Activated naive CD4-positive, alpha-beta T cell (primary cell): ENCODE data around the gene NUP188.

Experiments used
- DNase-seq, 4 experiments: peaks; one replicate each; lab custom pipeline; 2025; lab: John Stamatoyannopoulos, UW

The NUP188 gene

GRCh38 chr9:129007766-129008468 lies 60.4 kb downstream of the NUP188 start:
- DNase-seq: no peak

GRCh38 chr9:129008469-129008965 lies 61.0 kb downstream of the NUP188 start:
- DNase-seq: no peak

- DNase-seq: no peak
These were observed 61.6 kb downstream of the NUP188 start for GRCh38 chr9:129008986-129009583.

GRCh38 chr9:129009584-129010141 lies 62.2 kb downstream of the NUP188 start:
- DNase-seq: no peak

- no peak for DNase-seq
These were observed 62.9 kb downstream of the NUP188 start for GRCh38 chr9:129010267-129010975.

GRCh38 chr9:129011170-129011569 lies 63.7 kb downstream of the NUP188 start:
- DNase-seq: no peak

GRCh38 chr9:129011761-129012181 lies 64.3 kb downstream of the NUP188 start:
- no peak for DNase-seq

GRCh38 chr9:129012343-129012742 lies 64.8 kb downstream of the NUP188 start:
- DNase-seq: no peak

- DNase-seq: no peak
These were observed 65.5 kb downstream of the NUP188 start for GRCh38 chr9:129012893-129013448.

GRCh38 chr9:129013674-129014073 lies 66.2 kb downstream of the NUP188 start:
- DNase-seq: no peak

- DNase-seq: no peak
These were observed 66.6 kb downstream of the NUP188 start for GRCh38 chr9:129014124-129014523.

- DNase-seq: no peak
These were observed 67.1 kb downstream of the NUP188 start for GRCh38 chr9:129014608-129015007.

GRCh38 chr9:129021091-129021490 lies 73.6 kb downstream of the NUP188 start:
- DNase-seq: no peak

- DNase-seq: no peak
These were observed 74.5 kb downstream of the NUP188 start for GRCh38 chr9:129022037-129022436.

GRCh38 chr9:129023036-129023907 lies 75.8 kb downstream of the NUP188 start:
- DNase-seq: no peak

- DNase-seq: no peak
These were observed 76.4 kb downstream of the NUP188 start for GRCh38 chr9:129023908-129024233.

GRCh38 chr9:129026442-129027223 lies 79.1 kb downstream of the NUP188 start:
- no peak for DNase-seq

GRCh38 chr9:129027224-129027684 lies 79.8 kb downstream of the NUP188 start:
- DNase-seq: no peak

- DNase-seq: peak in 3 of 4 experiments; percentile 45 to 80 (median 78)
These were observed 80.2 kb downstream of the NUP188 start for GRCh38 chr9:129027685-129028191.
